Bronchial epithelial cell (primary cell): ENCODE data around the gene RMND1. TPM values are rescaled to one million over a fixed set of nuclear protein-coding genes. Genes with fewer than 3 reads are reported as not detected.

Experiments
- DNase-seq: peaks from one replicate; pipeline ENCODE4 v3.0.0-alpha.2; 2010; ENCODE audit warnings: low read depth
- FAIRE-seq: peaks from 2 replicates; lab custom pipeline; 2011; peaks lifted over from hg19 to GRCh38; lab: Jason Lieb, UNC
- H3K27me3 ChIP-seq: 2 replicates; pipeline ENCODE4 v1.5.1; 2011; ENCODE audit warnings: low read length; ENCODE audit not compliant: control insufficient read depth, insufficient read depth
- H3K36me3 ChIP-seq: 2 replicates; pipeline ENCODE4 v1.5.1; 2011; ENCODE audit warnings: low read length; ENCODE audit not compliant: control insufficient read depth, insufficient read depth
- H3K4me3 ChIP-seq: 2 replicates; pipeline ENCODE4 v1.5.1; 2011; ENCODE audit warnings: mild to moderate bottlenecking, low read depth, low read length, control low read depth
- total RNA-seq: library from RNA; depleted of rRNA; stranded (reverse); fragments of >200 nt; gene quantifications from 2 replicates; pipeline ENCODE4 v1.2.1, GENCODE V29; 2014
- TF ChIP-seq, protein P1 (sequence below): IDR thresholded peaks from 2 replicates; pipeline ENCODE4 v1.5.1; 2011; ENCODE audit warnings: mild to moderate bottlenecking, moderate library complexity, low read length, control low read depth, inconsistent platforms; ENCODE audit not compliant: insufficient read depth, severe bottlenecking

Gene RMND1
- total RNA-seq, 1 donor from 2014 or later = 51.6 TPM

GRCh38 chr6:151488226-151488625, 36.3 kb upstream of the RMND1 start:
- FAIRE-seq = no peak
- Histone ChIP-seq H3K4me3 (no peak overlapping the region), H3K27me3 (no peaks in the 10 kb centered on the region), H3K36me3 (no peaks in the 10 kb centered on the region)
- DNase-seq = peak; percentile 25
- TF ChIP-seq, protein P1, sequence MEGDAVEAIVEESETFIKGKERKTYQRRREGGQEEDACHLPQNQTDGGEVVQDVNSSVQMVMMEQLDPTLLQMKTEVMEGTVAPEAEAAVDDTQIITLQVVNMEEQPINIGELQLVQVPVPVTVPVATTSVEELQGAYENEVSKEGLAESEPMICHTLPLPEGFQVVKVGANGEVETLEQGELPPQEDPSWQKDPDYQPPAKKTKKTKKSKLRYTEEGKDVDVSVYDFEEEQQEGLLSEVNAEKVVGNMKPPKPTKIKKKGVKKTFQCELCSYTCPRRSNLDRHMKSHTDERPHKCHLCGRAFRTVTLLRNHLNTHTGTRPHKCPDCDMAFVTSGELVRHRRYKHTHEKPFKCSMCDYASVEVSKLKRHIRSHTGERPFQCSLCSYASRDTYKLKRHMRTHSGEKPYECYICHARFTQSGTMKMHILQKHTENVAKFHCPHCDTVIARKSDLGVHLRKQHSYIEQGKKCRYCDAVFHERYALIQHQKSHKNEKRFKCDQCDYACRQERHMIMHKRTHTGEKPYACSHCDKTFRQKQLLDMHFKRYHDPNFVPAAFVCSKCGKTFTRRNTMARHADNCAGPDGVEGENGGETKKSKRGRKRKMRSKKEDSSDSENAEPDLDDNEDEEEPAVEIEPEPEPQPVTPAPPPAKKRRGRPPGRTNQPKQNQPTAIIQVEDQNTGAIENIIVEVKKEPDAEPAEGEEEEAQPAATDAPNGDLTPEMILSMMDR = no peak

GRCh38 chr6:151483994-151484393, 32.1 kb upstream of the RMND1 start:
- Histone ChIP-seq H3K27me3 (no peaks in the 10 kb centered on the region), H3K4me3 (no peak overlapping the region), H3K36me3 (no peaks in the 10 kb centered on the region)
- TF ChIP-seq, protein P1 = no peak
- DNase-seq (no peak), FAIRE-seq (no peak)

- TF ChIP-seq, protein P1 = no peak
- FAIRE-seq (no peak), DNase-seq (peak; percentile 32)
- no peaks in the 10 kb centered on the region for H3K27me3 ChIP-seq
- no peaks in the 10 kb centered on the region for H3K36me3 ChIP-seq
- no peak overlapping the region for H3K4me3 ChIP-seq
These were observed 30.4 kb upstream of the RMND1 start for GRCh38 chr6:151482290-151482689.

DNA sequence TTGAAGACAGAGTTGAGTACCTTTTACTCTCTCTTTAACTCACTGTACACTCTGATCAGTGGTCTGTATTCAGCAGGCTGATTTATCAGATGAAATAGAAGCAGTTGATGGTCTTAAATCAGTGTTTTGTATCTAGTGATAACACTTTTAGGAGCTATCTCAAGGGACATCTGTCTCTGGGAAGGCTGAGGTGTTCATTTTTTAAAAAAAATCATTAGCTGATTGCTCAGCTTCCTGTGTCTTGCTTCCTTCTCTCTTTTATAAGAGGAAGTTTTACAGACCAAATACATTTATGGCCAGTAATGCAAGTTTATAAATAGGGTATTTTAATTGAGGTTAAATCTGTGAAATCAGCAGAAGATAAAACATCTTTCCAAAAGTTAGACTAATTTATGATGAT, 29.9 kb upstream of the RMND1 start:
- H3K36me3 ChIP-seq = no peaks in the 10 kb centered on the region
- peak; percentile 20 for DNase-seq
- no peak overlapping the region for H3K4me3 ChIP-seq
- no peak for FAIRE-seq
- H3K27me3 ChIP-seq = no peaks in the 10 kb centered on the region
- TF ChIP-seq, protein P1 = no peak

- Histone ChIP-seq H3K27me3 (no peaks in the 10 kb centered on the region), H3K36me3 (no peaks in the 10 kb centered on the region), H3K4me3 (no peak overlapping the region)
- FAIRE-seq = no peak
- TF ChIP-seq, protein P1 = no peak
- DNase-seq = no peak
These were observed 26.7 kb upstream of the RMND1 start for GRCh38 chr6:151478670-151479069.

GRCh38 chr6:151477726-151478125, 25.8 kb upstream of the RMND1 start:
- TF ChIP-seq, protein P1 = no peak
- no peaks in the 10 kb centered on the region for H3K27me3 ChIP-seq
- FAIRE-seq (no peak), DNase-seq (no peak)
- H3K4me3 ChIP-seq = no peak overlapping the region
- H3K36me3 ChIP-seq = no peaks in the 10 kb centered on the region
